CD4-positive, alpha-beta T cell treated with Interleukin-6 for 4 hours (primary cell): Measurements from ENCODE around the gene DIRAS2.

Source experiments
- DNase-seq: peaks from one replicate; pipeline ENCODE4 v3.0.0-alpha.2; 2020; ENCODE audit warnings: mixed read lengths

DIRAS2 gene

DNA sequence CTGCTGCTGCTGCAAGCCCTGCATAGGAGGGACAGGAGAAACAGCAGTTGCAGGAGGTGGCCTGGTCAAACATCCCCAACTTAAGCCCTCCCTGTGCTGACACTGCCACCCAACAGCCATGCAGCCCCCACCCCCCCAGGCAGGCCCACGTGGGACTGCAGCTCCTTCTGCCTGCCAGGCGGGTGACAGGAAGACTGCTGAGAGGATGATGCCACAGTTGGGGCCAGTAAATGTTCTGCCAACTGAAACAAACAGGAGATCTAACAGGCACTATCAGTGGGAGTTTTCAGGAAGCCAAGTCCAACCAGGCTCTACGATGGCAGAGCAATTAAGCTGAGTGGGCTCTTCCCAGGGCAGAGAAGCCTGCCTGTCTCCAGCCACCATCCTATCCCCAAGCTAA is 31.1 kb downstream of the DIRAS2 start:
- no peak for DNase-seq

DNA sequence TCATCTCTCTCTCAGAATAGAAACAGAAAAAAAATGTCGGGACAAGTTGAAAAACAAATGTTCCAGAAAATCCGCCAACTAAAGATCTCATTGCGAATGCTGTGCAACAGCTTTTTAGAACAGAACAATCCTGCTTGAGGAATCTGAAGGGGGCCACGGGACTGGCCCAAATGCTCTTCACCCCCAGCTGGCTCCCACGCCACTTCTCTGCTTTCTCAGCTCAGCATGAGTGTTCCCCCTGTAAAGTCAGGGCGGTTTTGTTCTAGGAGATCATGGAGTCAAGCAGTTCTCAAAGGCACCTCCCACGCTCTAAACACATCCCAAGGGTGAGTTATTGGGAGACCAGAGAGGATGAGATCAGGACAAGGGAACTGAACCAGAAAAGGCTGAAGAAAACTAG is 31.5 kb downstream of the DIRAS2 start:
- no peak for DNase-seq

DNA sequence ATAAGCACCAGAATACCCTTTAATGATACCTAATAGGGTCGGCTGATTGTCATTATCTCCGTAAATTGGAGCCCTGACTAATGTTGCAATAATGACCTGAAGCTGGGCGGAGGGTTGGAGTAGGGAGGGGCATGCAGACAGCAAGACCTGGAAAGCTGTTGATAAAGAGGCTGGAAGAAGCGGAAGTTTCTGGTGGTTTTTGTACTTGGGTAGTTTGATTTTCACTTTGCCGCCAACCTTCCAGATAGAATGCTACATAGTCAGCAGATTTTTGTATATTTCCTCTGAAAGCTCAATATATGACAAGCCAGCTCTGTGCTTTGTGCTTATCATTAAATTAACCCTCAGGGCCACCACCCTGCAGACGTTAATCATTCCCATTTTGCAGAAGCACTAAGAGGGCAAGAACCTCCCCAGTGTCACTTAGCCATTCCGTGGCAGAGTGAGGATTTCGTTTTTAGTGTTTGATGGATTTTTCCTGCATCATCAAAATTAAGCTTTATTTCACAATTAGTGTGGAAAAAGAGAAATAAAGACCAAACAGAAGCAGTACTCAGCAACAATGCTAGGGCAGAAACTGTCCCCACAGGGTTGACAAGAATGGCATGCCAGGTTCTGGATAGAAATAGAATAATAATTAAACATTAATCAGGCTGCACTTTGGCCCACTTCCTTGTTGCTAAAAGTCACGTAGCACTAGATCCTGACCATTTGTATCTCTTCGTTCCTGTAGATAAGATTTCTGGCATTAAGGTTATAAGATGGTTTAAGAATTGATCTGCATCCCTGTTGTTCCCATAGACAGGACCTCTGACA is 34.7 kb downstream of the DIRAS2 start:
- no peak for DNase-seq

DNA sequence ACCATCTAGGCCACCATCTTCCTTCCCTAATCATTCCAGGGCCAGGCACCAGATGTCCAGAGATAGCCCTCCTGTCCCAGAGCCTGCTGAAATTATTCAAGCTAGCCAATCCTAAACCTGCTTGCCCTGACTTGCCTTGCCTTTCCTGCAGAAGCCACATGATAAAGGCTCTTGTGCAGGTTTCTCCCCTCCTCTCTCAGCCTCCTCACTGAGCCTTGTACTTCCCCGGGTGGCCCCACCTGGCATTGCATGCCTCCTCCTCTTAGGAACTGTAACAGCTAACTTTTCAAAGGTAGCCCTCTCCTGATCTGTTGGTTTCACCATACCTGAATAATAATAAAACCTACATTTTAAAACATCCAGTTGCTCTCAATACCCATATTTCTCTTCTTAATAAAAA is 42.6 kb downstream of the DIRAS2 start:
- DNase-seq = no peak

DNA sequence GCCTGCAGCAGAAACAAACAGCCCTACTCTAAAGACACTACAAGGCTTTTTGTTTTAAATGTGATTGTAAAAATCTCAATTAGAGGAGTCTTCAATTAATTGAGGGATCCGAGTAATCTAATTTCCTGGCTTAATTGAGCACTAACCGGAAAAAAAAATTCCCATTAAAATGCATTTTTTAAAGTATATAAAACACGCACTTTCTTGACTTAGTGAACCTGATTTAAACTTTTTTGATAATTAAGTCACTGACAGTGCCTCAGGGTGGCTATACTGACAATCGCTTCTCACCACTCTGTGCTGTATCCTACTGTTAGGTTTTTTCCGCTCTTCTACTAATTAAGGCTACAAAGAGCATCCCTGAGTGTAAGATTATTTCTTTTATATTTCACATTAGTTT is 44.4 kb downstream of the DIRAS2 start:
- no peak for DNase-seq

DNA sequence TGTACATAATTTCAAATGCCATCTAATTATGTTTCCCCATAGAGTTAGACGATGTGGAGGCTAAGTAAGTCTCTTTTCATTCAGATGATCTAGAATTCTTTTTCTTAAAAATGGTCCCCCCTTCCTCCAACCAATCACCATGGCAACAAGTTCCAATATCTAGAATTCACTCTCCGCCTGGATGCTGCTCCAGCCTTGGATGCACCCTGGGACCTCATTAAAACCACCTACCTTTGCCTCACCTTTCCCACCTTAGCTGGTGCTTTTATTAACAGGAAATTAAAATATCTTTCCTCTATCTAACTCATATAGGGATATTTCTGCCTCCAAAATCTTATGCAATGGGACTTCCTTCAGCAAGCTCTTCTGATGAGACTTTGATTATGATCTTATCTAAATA is 49.0 kb downstream of the DIRAS2 start:
- DNase-seq = no peak

DNA sequence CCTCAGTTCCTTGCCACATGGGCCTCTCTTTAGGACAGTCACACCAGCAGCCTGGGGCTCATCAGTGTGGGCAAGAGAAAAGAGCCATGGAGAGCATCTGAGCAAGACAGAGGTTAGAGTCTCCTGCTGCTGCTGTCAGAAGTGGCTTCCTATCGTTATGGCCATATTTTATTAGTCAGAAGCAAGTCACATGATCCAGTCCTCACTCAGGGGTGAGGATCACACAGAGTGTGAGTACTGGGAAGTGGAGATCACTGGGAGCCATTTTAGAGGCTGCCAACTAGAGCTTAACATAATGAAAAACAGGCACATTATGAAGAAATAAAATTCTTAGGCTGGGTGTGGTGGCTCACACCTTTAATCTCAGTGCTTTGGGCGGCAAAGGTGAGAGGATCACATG is 62.0 kb downstream of the DIRAS2 start:
- DNase-seq = no peak

DNA sequence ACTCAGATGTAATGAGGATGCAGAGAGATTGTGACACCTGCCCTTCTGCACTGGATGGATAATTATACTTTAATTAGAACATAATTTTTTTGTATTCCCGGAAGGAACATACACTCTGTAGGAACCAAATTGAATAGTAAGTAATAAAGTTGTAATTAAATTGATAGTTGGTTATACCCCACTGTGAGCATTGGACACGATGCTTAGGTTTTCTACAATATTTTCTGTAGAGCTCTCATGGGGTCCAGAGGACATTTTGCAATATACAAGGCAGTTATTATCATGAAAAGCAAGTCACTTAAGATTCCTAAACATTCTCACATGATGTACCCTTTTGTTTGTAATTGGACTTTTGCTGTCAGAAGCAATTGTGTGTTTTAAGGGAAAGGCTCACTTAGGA is 63.4 kb downstream of the DIRAS2 start:
- DNase-seq = no peak

DNA sequence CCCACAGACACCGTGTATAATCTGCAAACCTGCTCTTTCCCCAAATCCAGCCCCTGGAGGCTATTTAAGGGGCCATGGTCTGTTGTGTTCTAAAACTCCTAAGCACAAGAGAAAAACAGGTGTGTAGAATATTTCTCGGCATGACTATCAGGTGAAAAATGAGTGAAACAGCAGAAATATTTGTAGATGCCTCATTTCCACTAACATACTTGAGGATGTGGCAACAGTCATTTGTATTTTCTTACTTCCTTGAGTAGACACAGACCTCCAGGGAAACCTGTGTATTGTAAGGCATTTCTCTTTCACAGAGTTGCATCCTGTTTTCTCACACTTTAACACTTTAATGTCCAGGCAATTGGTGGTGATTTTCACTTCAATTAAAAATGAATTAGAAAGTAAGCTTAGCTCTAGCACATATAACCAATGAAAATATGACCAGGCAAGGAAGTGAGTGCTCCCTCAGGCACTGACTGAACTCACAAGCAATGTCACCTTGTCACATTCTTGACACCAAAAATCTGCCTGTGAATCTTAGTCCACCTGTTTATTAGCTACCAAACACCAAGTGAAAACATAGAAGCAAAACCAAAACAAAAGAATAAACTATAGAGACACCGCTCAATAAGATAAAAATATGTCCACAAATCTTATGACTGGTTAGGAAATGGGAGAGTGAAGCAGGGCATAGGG is 64.4 kb downstream of the DIRAS2 start:
- no peak for DNase-seq

DNA sequence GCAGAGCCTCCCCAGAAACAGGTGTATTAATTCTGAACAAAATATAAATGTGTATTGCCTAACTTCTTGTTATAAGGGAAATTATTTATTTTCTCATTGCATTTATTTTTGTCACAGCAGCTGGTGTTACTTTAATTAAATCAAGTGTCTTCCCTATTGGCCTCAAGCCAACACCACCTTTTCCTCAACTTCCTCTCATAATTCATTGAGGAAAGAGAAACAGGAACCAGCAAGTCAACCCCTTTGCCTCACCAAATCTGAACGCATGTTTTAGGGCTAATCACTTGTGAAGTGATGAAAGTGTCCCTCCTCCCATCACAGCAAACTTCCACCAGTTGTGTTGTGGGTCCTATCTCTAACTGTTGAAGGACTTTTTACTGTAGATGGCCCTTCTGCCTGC is 73.1 kb downstream of the DIRAS2 start:
- DNase-seq = no peak

DNA sequence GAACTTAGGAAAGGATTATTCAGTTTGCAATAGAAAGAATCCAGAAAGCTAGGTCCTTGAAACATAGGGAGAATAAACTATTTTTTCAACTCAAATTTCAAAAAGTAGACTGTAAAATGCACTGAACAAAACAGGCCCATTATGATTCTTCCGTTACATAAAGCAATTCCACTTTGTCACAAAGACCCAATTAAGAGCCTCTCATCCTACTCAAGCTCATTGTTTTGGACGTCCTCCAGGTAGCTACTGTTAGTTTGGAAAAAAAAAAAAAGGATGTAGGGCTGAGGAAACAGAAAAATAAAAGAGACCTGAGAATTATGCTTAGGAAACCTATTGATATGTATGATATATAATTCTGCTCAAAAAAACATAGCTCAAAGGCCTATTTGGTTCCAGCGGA is 74.0 kb downstream of the DIRAS2 start:
- no peak for DNase-seq

DNA sequence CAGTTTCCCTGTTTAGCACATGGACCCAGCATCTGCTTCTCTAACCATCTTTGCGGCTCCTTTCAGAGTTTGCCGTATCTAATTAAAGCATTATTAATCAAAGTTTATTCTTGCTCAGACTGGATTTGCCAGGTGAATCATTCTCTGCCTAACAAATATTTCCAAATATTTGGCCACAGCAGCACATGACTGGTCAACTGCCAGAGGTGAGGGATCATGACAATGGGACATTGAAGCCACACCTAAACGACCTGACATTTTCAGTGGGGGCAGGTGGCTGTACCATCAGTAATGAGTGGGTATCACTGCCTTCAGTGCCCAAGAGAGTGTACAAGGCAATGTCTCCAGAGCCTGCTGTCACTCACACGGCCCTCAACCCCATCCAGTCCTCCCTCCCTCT is 80.4 kb downstream of the DIRAS2 start:
- no peak for DNase-seq
